HEK293 (cell line): ENCODE data around the gene TM6SF1.
"Not testable (repeated sequence)": the region's sequence is repeated elsewhere in the genome, so short reads cannot be mapped to it uniquely, and the experiment has no call there.

ENCODE experiments used
- KLF16 ChIP-seq: fragments of 450-650 bp; formaldehyde crosslinking; IDR thresholded peaks from 2 replicates; pipeline ENCODE4 v1.5.1; 2017; ENCODE audit warnings: missing biosample characterization, missing genetic modification characterization
- ZFHX2 ChIP-seq: fragments of 450-650 bp; formaldehyde crosslinking; conservative IDR thresholded peaks from 2 replicates; pipeline ENCODE4 v1.5.1; 2016; ENCODE audit warnings: missing biosample characterization, missing genetic modification characterization
- ZNF184 ChIP-seq: fragments of 450-650 bp; IDR thresholded peaks from 2 replicates; pipeline ENCODE4 v1.5.1; 2018; ENCODE audit warnings: missing biosample characterization, mild to moderate bottlenecking, missing genetic modification characterization
- ZNF221 ChIP-seq: fragments of 450-650 bp; formaldehyde crosslinking; IDR thresholded peaks from 2 replicates; pipeline ENCODE4 v1.5.1; 2017; ENCODE audit warnings: missing biosample characterization, missing genetic modification characterization, borderline replicate concordance
- ZNF23 ChIP-seq: fragments of 450-650 bp; formaldehyde crosslinking; IDR thresholded peaks from 2 replicates; pipeline ENCODE4 v1.5.1; 2016; ENCODE audit warnings: missing biosample characterization, missing genetic modification characterization, borderline replicate concordance
- ZNF24 ChIP-seq: fragments of 450-650 bp; formaldehyde crosslinking; IDR thresholded peaks from 2 replicates; pipeline ENCODE4 v1.5.1; 2016; ENCODE audit warnings: missing biosample characterization, missing genetic modification characterization
- ZNF529 ChIP-seq: fragments of 450-650 bp; formaldehyde crosslinking; IDR thresholded peaks from 2 replicates; pipeline ENCODE4 v1.5.1; 2017; ENCODE audit warnings: missing genetic modification characterization, missing biosample characterization; ENCODE audit not compliant: insufficient replicate concordance
- ZNF660 ChIP-seq: fragments of 450-650 bp; IDR thresholded peaks from 2 replicates; pipeline ENCODE4 v1.5.1; 2018; ENCODE audit warnings: missing biosample characterization, mild to moderate bottlenecking, missing genetic modification characterization
- ZNF785 ChIP-seq: fragments of 450-650 bp; formaldehyde crosslinking; IDR thresholded peaks from 2 replicates; pipeline ENCODE4 v1.5.1; 2016; ENCODE audit warnings: missing biosample characterization, missing genetic modification characterization
- TF ChIP-seq, protein P1 (sequence below): fragments of 450-650 bp; formaldehyde crosslinking; IDR thresholded peaks from 2 replicates; pipeline ENCODE4 v1.5.1; 2016; ENCODE audit warnings: missing biosample characterization, missing genetic modification characterization
- TF ChIP-seq, protein P2 (sequence below): fragments of 450-650 bp; formaldehyde crosslinking; IDR thresholded peaks from 2 replicates; pipeline ENCODE4 v1.5.1; 2016; ENCODE audit warnings: missing biosample characterization, missing genetic modification characterization, low read depth
- TF ChIP-seq, protein P3 (sequence below): IDR thresholded peaks from 2 replicates; pipeline ENCODE4 v1.6.1; 2011; ENCODE audit warnings: mild to moderate bottlenecking, low read depth, low read length, borderline replicate concordance
- TF ChIP-seq, protein P4 (sequence below): fragments of 450-650 bp; formaldehyde crosslinking; IDR thresholded peaks from 2 replicates; pipeline ENCODE4 v1.5.1; 2016; ENCODE audit warnings: missing biosample characterization, missing genetic modification characterization
- TF ChIP-seq, protein P5 (sequence below): fragments of 450-650 bp; formaldehyde crosslinking; IDR thresholded peaks from 2 replicates; pipeline ENCODE4; 2016; ENCODE audit warnings: missing biosample characterization, missing genetic modification characterization

GRCh38 chr15:83091965-83092308, 15.5 kb upstream of the TM6SF1 start:
- TF ChIP-seq KLF16 (tag by site-specific recombination); ZNF24; ZFHX2 (tag by site-specific recombination); ZNF785 (tag by site-specific recombination); ZNF660 (tag by site-specific recombination); ZNF529 (tag by site-specific recombination); ZNF184; ZNF221; ZNF23 (tag by site-specific recombination): not testable (repeated sequence)
- TF ChIP-seq, protein P1, sequence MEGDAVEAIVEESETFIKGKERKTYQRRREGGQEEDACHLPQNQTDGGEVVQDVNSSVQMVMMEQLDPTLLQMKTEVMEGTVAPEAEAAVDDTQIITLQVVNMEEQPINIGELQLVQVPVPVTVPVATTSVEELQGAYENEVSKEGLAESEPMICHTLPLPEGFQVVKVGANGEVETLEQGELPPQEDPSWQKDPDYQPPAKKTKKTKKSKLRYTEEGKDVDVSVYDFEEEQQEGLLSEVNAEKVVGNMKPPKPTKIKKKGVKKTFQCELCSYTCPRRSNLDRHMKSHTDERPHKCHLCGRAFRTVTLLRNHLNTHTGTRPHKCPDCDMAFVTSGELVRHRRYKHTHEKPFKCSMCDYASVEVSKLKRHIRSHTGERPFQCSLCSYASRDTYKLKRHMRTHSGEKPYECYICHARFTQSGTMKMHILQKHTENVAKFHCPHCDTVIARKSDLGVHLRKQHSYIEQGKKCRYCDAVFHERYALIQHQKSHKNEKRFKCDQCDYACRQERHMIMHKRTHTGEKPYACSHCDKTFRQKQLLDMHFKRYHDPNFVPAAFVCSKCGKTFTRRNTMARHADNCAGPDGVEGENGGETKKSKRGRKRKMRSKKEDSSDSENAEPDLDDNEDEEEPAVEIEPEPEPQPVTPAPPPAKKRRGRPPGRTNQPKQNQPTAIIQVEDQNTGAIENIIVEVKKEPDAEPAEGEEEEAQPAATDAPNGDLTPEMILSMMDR, result not testable (repeated sequence)
- TF ChIP-seq, protein P2, sequence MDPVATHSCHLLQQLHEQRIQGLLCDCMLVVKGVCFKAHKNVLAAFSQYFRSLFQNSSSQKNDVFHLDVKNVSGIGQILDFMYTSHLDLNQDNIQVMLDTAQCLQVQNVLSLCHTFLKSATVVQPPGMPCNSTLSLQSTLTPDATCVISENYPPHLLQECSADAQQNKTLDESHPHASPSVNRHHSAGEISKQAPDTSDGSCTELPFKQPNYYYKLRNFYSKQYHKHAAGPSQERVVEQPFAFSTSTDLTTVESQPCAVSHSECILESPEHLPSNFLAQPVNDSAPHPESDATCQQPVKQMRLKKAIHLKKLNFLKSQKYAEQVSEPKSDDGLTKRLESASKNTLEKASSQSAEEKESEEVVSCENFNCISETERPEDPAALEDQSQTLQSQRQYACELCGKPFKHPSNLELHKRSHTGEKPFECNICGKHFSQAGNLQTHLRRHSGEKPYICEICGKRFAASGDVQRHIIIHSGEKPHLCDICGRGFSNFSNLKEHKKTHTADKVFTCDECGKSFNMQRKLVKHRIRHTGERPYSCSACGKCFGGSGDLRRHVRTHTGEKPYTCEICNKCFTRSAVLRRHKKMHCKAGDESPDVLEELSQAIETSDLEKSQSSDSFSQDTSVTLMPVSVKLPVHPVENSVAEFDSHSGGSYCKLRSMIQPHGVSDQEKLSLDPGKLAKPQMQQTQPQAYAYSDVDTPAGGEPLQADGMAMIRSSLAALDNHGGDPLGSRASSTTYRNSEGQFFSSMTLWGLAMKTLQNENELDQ (tag by site-specific recombination), result not testable (repeated sequence)
- TF ChIP-seq, protein P3, sequence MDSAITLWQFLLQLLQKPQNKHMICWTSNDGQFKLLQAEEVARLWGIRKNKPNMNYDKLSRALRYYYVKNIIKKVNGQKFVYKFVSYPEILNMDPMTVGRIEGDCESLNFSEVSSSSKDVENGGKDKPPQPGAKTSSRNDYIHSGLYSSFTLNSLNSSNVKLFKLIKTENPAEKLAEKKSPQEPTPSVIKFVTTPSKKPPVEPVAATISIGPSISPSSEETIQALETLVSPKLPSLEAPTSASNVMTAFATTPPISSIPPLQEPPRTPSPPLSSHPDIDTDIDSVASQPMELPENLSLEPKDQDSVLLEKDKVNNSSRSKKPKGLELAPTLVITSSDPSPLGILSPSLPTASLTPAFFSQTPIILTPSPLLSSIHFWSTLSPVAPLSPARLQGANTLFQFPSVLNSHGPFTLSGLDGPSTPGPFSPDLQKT, result not testable (repeated sequence)
- TF ChIP-seq, protein P4, sequence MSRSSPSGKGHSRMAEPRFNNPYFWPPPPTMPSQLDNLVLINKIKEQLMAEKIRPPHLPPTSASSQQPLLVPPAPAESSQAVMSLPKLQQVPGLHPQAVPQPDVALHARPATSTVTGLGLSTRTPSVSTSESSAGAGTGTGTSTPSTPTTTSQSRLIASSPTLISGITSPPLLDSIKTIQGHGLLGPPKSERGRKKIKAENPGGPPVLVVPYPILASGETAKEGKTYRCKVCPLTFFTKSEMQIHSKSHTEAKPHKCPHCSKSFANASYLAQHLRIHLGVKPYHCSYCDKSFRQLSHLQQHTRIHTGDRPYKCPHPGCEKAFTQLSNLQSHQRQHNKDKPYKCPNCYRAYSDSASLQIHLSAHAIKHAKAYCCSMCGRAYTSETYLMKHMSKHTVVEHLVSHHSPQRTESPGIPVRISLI (tag by site-specific recombination), result not testable (repeated sequence)
- TF ChIP-seq, protein P5, sequence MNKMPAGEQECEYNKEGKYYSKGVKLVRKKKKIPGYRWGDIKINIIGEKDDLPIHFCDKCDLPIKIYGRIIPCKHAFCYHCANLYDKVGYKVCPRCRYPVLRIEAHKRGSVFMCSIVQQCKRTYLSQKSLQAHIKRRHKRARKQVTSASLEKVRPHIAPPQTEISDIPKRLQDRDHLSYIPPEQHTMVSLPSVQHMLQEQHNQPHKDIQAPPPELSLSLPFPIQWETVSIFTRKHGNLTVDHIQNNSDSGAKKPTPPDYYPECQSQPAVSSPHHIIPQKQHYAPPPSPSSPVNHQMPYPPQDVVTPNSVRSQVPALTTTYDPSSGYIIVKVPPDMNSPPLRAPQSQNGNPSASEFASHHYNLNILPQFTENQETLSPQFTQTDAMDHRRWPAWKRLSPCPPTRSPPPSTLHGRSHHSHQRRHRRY (tag by site-specific recombination), result not testable (repeated sequence)
